ENCODE measurements around the gene SEMA6D.

DNA sequence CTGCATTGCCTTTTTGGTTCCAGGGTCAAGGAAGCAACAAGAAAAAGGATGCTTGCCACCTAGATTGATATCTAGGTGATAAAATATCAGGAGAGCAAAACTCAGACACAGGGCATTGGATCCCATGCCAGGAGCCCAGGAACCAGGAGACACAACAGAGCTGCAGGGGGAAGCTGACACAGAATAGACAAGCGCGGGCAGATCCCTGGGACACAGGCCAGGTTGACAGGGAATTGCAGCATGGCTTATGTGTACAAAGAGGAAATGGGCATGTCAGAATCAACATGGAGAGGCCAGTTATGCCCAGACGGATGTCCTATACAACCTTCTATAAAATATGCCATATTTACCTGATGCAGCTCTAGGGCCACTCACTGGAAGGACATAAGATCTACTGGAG lies 84.2 kb downstream of the SEMA6D start:
- TF ChIP-seq CTCF (IDR thresholded peaks at IDR 0.05): no peak
- no peak for TF ChIP-seq POLR2A (IDR thresholded peaks at IDR 0.05)

Data from right lobe of liver (tissue), 4 donors.